Hematopoietic multipotent progenitor cell treated with erythropoietin and hydrocortisone succinate and interleukin-3 and kit ligand, for 4 days (in vitro differentiated cells): ENCODE measurements around the gene MUC4.

ENCODE experiments used
- DNase-seq: peaks from one replicate; pipeline ENCODE4 v3.0.0-alpha.2; 2015

Gene MUC4

GRCh38 chr3:195811756-195812155, at the start of gene MUC4:
TSS of gene MUC4 (minus strand) at chr3:195811929. CDS start at chr3:195811817, 112 bp downstream.
- DNase-seq: no peak

GRCh38 chr3:195860456-195860855, 48.7 kb upstream of the MUC4 start:
- DNase-seq: no peak

- DNase-seq: no peak
Observed at GRCh38 chr3:195859846-195860411, 48.2 kb upstream of the MUC4 start.

GRCh38 chr3:195859061-195859845, 47.5 kb upstream of the MUC4 start:
- DNase-seq: peak; percentile 87

- DNase-seq: peak; percentile 98
Observed at GRCh38 chr3:195856410-195857084, 44.8 kb upstream of the MUC4 start.

GRCh38 chr3:195855471-195856409, 44.0 kb upstream of the MUC4 start:
- peak; percentile 37 for DNase-seq

- peak; percentile 48 for DNase-seq
Observed at GRCh38 chr3:195854628-195855294, 43.0 kb upstream of the MUC4 start.

GRCh38 chr3:195853996-195854395, 42.3 kb upstream of the MUC4 start:
- DNase-seq: peak; percentile 76

GRCh38 chr3:195853036-195853435, 41.3 kb upstream of the MUC4 start:
- peak; percentile 42 for DNase-seq

- peak; percentile 97 for DNase-seq
Observed at GRCh38 chr3:195850857-195851543, 39.3 kb upstream of the MUC4 start.

GRCh38 chr3:195849322-195850074, 37.8 kb upstream of the MUC4 start:
- peak; percentile 75 for DNase-seq

- DNase-seq: no peak
Observed at GRCh38 chr3:195847055-195847950, 35.6 kb upstream of the MUC4 start.

GRCh38 chr3:195845483-195845882, 33.8 kb upstream of the MUC4 start:
- DNase-seq: no peak

GRCh38 chr3:195844671-195845218, 33.0 kb upstream of the MUC4 start:
- DNase-seq: no peak

- no peak for DNase-seq
Observed at GRCh38 chr3:195839260-195840010, 27.7 kb upstream of the MUC4 start.

- DNase-seq: no peak
Observed at GRCh38 chr3:195838714-195839113, 27.0 kb upstream of the MUC4 start.

- DNase-seq: no peak
Observed at GRCh38 chr3:195836476-195837135, 24.9 kb upstream of the MUC4 start.

- DNase-seq: no peak
Observed at GRCh38 chr3:195835791-195836190, 24.1 kb upstream of the MUC4 start.
